Activated naive CD4-positive, alpha-beta T cell treated with Interleukin-2 at 50 U/mL for 16 hours (primary cell): ENCODE data around the gene MZT2B.
A peak's percentile ranks its signal among the peaks of the same experiment; 100 is the strongest.
"Not testable (repeated sequence)": the region's sequence is repeated elsewhere in the genome, so short reads cannot be mapped to it uniquely, and the experiment has no call there.

ENCODE experiments used
- DNase-seq: peaks from one replicate; pipeline ENCODE4 v3.0.0-alpha.2; 2020

Gene MZT2B

DNA sequence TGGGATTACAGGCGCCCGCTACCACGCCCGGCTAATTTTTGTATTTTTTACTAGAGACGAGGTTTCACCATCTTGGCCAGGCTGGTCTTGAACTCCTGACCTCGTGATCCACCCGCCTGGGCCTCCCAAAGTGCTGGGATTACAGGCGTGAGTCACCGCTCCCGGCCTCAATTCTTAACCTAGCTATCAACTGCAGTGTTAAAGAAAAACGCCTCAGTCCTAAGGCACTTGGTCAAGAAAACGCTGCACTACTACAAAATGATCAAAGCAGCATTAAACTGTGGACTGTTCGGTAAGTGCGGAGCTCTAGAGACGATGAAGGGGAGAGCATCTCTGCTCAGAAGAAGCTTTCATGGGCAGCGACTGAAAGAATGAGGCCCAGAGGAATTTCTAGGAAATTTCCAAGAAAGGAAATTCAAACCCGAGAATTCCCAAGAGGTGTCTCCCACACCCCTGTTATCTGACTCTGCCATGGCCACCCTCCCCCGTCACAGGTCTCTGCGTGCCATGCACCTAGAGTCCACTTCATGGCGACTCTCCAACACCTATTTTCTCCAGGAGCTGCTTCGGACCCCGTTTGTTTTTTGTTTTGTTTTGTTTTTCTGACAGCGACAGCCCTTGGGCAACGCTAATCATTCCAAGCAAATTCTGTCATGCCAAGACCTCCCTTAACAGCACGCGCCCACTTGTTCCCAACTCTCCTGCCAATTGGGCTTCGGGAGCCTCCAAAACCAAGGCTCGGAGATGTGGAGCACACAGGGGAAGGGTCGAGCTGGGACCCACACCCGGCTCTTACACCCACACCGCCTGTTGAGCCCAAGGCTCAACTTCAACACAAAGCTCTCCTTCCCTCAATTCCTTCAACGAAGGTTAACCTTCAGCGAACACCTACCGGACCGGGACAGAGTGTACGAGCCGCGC lies 1.4 kb upstream of the MZT2B start:
- not testable (repeated sequence) for DNase-seq

DNA sequence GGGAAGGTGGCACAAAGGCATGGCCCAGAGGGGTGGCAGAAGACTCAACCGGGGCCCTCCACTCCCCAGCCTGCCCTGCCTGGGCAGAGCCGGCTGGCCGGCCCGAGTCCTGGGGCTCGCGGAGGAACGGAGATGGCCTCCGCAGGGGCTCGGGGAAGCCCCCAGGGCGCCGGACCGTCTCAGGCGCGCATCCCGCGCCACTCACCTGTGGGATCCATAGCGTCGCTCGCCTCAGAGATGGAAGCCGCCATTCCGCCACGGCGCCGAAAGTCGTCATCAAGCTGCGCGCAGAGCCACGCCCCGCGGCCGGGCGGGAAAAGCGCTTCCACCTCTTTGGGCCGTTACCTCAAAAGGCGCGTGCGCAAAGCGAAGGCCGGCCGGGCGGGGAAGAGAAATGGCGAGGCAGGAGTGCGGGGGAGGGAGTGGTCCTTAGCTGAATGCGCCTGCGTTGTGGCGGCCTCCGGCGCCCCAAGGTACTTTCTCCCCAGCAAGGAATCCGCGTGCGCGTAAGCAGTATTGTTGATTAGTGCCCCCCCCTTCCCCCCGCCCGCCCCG lies 660 bp upstream of the MZT2B start, which contains the start of gene SMPD4:
Gene SMPD4 (minus strand): TSS at position 278 of the 555 bp plus-strand sequence. CDS start 5,010 bp downstream, outside the sequence.
- DNase-seq = peak; percentile 98

DNA sequence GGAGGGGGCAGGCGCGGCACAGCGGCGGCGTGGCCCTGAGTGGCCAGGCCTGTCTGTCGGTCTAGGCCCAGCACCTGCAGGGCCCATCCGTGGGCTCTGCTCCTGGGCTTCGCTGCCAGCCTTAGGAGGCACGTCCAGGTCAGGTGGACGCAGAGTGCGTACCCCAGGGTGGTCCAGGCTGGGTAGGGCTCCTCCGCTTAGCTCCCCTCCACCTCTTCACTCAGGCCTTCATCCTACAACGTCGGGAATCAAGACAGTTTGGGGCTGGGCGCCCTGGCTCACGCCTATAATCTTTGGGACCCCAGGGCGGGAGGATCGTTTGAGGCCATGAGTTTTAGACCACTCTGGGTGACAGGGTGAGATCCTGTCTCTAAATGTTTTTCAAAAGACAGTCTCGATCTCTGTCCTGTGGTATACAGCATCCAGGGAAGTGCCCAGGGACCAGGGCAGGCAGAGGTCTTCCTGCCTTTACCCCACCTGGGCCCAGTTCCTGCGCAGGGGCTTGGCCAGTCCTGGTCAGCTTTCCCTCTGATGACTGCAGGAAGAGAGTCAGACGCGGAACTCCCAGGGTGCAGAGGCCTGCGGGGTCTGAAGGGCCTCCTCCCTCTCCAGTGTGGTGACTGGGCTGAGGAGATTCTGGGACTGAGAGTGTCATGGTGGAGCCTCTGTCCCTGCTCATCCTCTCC lies 907 bp downstream of the MZT2B start:
- peak; percentile 9 for DNase-seq

DNA sequence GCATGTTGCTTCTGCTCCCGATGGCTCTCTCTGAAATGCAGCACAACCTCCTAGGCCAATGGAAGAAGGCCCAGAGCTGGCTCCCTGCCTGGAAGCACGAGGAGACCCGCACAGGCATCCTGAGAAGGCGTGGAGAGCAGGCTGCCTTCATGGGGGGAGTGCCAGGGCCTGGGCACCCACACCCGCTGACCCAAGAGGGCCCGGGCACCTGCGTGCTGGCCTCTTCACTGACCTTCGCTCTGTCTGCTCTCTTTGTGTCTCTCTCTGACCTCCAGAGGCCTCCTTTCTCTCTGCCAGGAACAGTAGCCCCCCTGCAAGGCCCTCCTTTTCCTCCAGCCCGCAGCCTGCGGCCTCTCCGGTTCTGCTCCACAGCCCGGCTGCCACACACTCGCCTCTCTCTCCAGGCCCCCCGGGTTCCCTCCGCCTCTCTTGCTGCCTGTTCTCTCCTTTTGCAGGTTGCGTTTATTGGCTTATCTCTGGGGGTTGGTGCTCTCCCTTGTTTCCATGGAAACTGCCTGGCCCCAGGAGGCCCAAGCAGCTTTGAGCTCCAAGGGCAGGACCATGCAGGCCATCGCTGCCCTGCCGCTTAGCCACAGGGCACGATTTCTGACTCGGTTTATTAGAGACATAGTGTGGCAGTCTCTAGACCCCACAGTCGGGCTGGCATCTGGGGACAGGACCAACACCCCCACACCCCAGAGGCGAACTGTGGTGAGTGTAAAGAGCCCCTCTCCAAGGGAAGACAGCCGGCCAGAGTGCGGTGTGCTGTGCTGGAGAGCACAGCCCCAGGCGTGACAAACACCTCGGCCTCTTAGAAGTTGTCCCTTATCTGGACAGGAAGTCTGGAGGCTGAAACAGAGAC lies 1.7 kb downstream of the MZT2B start:
- no peak for DNase-seq

DNA sequence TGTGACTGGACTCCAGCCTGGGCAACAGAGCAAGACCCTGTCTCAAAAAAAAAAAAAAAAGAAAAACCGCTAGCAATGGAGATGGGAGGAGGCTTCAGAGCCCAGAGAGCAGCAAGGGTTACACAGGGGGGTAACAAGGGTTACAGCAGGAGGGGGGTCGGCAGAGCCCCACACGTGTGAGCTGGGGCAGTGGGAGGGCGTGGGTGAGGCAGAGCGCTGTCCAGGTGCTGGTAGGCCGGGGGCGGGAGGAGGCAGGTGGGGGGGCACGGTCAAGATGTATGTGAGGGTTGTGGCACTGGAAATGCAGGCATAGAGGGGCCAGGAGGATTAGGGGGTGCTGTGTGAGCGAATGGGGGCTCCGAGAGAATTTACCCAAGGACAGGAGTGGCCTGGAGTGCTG lies 3.4 kb downstream of the MZT2B start:
- no peak for DNase-seq

DNA sequence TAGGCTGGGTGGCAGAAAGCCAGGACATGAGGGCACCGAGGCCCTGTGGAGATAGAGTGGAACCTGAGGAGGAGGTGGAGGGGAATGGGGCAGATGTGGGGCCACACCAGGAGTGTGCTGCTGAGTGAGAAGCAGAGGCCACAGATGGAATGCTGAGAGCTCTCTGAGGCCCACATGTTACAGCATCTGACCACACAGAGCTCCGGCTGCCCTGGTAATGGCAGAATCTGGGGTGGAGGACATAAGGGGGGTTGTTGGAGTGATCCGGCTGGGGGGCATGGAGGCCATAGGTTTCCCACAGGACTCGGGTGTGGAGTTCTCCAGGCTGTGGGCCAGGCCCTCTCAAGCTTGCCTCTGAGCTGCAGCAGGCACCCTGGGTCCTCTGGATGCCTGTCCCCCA lies 3.8 kb downstream of the MZT2B start:
- DNase-seq = no peak

DNA sequence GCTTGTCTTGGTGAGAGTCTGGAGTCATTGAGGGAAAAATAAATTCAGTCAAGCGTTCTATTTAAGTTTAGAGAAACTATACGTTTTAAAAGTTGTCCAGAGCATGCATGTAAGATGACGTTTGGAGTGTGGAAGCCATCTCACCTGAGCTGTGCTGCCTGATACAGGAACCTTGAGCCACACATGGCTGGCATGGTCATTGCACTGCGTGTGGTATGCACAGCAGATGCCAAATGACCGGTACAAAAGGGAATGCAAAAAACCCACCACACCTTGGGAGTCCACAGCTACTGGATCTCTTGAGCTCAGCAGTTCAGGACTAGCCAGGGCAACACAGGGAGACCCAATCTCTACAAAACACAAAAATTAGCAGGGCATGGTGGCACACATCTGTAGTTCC lies 4.3 kb downstream of the MZT2B start:
- DNase-seq = no peak

DNA sequence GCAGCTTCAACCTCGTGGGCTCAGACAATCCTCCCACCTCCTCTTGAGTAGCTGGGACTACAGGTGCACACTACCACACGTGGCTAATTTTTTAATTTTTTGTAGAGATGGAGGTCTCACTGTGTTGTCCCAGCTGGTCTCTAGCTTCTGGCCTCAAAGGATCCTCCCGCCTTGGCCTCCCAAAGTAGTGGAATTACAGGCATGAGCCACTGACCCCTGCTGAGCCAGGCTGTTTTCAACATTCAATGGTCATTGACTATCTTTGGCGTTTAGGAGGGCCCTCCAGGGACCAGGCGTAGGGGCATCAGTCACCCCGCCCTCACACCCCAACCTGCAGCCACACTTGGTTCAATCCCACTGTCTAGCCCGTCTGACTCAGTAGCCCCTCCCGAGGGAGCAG lies 5.2 kb downstream of the MZT2B start:
- no peak for DNase-seq

DNA sequence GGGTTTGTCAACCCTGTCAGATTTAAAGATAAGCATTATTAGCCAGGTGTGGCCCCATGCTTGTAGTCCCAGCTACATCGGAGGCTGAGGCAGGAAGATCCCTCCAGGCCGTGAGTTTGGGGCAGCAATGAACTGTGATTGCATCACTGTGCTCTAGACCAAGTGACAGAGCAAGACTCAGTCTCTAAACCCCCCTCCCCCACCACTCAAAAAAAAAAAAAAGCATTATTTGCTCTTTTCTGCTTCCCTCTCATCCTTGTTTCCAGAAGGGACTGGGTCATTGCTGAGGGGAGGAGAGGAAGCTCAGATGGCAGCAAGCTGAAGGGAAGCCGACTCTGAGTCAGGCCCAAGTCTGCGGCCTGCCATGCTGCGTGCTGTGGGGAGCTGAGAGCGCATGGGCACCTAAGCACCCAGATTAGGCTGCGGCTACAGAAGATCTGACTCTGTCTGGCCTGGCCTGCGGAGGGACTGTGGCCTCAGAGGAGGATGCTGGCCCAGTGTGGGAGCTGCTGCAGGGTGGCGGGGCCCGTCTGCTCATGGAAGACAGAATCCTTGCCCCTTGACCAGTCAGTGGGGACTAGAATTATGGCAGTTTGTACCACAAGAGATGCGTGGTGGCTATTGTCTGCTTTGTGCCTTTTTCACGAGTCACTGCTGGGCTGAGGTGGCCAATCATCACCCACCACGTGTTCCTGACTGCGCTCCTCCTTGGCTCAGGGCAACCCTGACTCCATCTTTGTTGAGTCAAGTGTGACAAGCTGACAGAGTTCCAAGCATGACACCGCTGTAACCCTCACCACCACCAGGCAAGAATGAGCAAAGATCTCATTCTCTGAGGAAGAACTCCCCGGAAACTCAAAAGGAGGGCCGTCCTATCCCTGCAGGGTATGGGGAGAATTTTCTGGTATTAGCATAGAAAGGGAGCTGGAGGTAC lies 6.1 kb downstream of the MZT2B start:
- DNase-seq = not testable (repeated sequence)

DNA sequence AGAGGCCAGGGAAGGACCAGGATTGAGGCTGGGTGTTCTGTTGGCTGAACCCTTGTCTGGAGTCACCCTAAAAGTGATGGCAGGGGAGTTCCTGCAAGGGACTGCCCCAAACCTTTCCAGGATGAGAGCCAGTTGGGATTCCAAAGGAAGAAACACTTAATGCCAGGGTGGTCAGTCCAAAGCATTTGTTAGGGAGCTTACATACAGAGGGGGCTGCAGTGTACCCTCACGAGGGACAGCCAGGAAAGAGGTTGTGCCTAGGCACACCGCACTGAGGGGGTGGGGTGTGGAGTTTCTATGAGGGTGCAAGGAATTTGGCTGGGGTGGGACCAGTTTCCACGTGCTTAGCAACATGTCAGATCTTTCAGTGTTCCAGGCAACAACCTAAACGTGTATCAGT lies 6.9 kb downstream of the MZT2B start:
- DNase-seq = not testable (repeated sequence)

DNA sequence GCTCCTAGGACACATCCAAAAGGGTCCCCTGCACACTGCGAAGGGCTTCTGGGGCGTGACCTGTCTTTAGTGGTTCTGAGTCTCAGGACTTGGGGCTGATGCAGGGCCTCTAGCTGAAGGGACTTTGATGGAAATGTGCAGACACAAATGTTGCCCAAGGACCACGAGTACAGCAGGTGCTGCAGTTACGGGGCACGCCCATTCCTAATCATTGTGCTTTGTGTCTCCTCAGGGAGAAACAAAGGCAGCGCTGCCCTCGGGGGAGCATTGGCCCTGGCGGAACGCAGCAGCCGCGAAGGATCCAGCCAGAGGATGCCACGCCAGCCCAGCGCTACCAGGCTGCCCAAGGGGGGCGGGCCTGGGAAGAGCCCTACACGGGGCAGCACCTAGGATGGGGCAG lies 8.2 kb downstream of the MZT2B start:
- no peak for DNase-seq

DNA sequence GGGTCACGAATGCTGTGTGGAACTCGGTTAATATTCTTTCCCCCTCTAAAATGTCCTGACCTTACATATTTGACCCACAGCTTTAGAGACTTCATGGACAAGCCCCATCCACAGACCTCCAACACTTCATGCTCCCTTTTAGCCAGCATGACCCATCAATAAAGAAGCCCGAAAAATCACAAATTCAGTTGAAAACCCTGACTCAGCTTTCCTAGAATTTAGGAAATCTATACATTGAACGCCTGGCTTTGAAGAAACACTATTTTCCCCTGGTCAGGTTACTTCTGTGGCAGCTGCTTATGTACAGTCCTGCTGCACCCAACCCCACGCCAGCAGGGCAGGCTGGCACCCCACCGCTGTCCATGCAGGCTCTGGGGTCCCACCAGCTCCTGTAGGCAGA lies 9.3 kb downstream of the MZT2B start:
- DNase-seq = not testable (repeated sequence)

DNA sequence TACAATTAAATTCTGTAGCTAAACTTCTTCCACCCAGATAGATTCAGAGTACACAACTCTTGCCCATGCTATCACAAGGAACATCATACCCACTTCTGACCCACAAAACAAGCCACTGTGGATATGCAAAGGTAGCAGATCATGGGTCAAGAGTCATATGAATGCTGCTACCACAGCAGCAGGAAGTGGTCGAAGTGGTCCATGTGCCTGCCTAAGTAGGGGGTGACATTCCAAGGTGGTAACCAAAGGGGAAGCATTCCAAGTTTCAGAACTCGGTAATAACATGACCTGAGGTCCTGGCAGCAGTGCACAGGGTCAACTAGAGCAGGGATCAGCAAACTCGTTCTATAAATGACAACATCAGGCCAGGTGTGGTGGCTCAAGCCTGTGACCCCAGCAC lies 10.4 kb downstream of the MZT2B start:
- not testable (repeated sequence) for DNase-seq

DNA sequence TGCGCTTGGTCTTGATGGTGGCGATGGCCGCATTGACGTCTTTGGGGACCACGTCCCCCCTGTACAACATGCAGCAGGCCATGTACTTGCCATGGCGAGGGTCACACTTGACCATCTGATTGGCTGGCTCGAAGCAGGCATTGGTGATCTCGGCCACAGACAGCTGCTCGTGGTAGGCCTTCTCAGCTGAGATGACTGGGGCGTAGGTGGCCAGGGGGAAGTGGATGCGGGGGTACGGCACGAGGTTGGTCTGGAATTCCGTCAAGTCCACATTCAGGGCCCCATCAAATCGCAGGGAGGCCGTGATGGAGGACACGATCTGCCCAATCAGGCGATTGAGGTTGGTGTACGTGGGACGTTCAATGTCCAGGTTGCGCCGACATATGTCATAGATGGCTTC lies 11.8 kb downstream of the MZT2B start:
- not testable (repeated sequence) for DNase-seq

DNA sequence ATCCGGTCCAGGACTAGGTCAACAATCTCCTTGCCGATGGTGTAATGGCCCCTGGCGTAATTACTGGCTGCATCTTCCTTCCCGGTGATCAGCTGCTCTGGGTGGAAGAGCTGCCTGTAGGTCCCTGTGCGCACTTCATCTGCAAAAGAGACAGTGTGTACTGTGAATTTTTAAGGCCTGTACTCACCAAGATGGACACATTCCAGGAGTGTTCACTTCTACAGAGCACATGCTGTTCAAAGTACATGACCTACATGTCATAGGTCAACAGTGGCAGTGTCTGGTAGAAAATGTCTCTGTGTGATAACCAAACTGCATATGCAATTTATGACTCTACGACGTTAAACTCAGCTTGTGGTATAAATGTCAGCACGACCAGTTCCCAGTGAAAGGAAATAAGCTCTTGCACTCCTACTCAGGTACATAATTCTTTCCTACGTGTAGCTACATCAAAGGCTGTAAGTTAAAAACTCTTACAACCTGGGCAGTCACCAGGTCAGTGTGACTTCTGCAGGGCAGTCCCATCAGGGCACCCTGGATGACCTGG lies 13.1 kb downstream of the MZT2B start:
- DNase-seq = not testable (repeated sequence)

DNA sequence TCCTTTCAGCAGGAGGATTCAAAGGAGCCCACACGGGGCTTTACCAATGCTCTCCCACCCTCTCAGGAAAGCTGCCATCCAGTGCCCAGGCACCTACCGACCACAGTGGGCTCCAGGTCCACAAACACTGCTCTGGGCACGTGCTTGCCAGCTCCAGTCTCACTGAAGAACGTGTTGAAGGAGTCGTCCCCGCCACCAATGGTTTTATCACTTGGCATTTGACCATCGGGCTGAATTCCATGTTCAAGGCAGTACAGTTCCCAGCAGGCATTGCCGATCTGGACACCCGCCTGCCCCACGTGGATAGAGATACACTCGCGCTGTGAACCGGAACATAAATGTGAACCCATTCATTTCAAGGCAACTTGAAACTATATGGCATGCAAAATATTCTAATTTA lies 14.0 kb downstream of the MZT2B start:
- DNase-seq = not testable (repeated sequence)

DNA sequence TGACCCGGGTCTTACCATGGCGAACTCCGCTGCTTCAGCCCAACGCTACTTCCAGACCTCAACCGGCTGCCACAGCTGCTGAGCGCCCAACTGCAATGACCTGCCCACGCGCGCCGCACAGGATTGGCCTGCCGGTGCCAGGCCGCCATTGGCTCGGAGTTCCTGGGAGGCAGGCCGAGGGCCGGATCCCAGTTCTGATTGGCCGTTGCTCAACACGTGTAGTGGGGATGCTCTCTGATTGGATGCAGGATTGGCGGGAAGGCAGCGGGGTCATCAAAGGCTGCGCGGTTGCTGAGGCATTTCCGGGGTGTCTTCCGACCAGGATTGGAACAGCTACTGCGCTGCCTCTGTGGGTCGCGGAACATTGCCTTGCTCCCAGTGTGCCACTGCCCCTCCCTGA lies 16.3 kb downstream of the MZT2B start, which contains the start of gene TUBA3E:
Gene TUBA3E (minus strand): TSS at position 97 of the 400 bp plus-strand sequence. CDS start 79 bp downstream, at position 18.
- DNase-seq = no peak

DNA sequence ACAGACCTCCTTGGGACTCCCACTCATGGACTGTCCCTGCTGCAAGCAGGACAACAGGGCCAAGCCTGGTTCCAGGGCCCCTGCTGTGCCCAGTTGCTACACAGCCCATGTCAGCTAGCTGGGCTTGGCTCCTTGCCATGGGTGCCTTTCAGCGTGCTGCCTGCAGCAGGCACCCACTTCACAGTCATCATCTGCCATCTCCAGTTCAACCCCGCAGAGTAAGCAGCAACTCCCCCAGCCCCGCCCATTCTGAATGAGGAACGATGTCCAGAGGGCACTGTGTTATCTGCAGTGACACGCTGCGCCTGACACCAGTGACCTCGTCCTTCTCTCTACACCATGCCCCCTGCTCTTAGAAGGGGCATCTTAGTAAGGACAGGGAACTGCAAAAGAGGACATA lies 20.5 kb downstream of the MZT2B start:
- DNase-seq = not testable (repeated sequence)

DNA sequence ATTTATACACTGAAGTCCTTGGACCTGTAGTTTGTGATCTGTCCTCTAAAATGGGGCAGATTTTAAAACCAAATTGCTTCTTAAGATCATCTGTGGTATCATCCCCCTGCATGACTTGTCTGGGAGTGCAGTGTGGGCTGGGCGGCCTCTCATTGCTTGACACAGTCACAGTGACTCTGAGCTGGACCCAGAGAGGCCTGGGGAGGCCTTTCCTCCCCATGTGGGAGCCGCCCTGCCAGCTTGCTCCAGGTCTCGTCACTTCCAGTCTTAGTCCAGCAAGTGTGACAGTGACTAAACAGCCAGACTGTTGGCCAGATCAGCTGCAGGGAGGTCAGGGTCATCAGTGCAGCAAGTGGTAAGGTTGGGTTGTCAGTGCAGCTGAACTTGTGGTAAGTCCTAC lies 21.1 kb downstream of the MZT2B start:
- DNase-seq = not testable (repeated sequence)

DNA sequence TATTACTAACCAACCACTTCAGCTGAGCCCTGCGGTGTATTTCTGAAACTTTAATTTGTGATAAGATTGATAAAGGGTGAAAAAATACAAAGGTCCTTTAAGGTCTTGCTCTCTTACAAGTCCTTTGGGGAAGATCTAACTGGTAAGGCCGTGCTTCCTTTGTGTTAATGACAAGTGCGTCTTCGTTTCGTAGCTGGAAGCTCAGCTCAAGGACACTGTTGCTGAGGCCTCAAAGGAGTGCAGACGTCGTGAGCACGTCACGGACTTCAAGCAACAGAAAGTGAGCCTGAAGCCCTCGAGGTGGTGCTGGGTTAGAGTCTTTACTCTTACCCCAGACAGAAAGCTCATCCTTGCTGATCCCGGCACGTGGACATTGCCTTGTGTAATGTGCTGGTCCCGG lies 25.0 kb downstream of the MZT2B start:
- DNase-seq = not testable (repeated sequence)

DNA sequence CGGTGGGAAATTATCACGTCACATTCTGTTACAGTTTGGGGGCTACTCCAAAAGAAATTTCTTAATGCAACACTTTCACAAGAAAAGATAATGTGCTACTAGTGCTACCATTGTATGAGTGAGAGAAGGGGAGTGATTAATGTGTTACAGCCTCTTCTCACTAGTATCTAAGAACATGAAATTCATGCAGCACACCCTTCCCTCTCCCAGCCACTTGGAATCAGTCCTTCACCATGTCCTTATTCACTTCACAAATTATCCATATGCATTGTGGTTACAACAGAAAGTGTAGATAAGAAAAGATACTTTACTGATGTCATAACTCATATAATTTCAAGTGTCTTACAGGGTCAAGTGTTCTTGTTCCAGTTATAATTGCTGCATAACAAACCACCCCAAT lies 37.1 kb downstream of the MZT2B start:
- DNase-seq = not testable (repeated sequence)
